ENCODE results near the gene LRRIQ4. TPM values are rescaled to one million over a fixed set of nuclear protein-coding genes. Genes with fewer than 3 reads are reported as not detected.

Gene LRRIQ4
- total RNA-seq, 1 experiment from 2014 or later, result not detected

- peaks cover 70% of the 10 kb centered on the region for H3K36me3 ChIP-seq (ENCODE audit: control insufficient read depth, insufficient read depth, low read length)
- CTCF ChIA-PET, result no interaction called here
- POLR2A ChIA-PET, result no interaction called here
- H3K27me3 ChIP-seq (ENCODE audit: control insufficient read depth, insufficient read depth, low read length), result no peaks in the 10 kb centered on the region
- TF ChIP-seq POLR2AphosphoS5 (IDR thresholded peaks at IDR 0.05; ENCODE audit: low read depth, low read length) (no peak), CTCF (IDR thresholded peaks at IDR 0.05) (no peak), SIN3A (IDR thresholded peaks at IDR 0.05; ENCODE audit: borderline replicate concordance, insufficient read depth, low read depth, low read length) (no peak), REST (IDR thresholded peaks at IDR 0.05; ENCODE audit: insufficient read depth in 1 of 2, low read depth in 2 of 2, low read length in 1 of 2) (no peak), TCF7L2 (IDR thresholded peaks at IDR 0.05; ENCODE audit: low read depth, low read length) (no peak)
- BruUV-seq (replicated peaks), result no TSS peak
- ATAC-seq (no peak), DNase-seq (ENCODE audit: low read depth, low spot score) (no peak)
- H3K4me3 ChIP-seq (ENCODE audit: low read depth in 2 of 2, low read length in 2 of 2), result no peak overlapping the region
- H3K27ac ChIP-seq (ENCODE audit: low read length), result no peak overlapping the region
- H3K4me1 ChIP-seq (ENCODE audit: control insufficient read depth, insufficient read depth, low read length), result no peaks in the 10 kb centered on the region
- intact Hi-C loops (cut with micrococcal nuclease; ENCODE audit: unreplicated experiment), result no loop called here
- in situ Hi-C loops (cut with HindIII; ENCODE audit: low pct_unique_long_range_greater_than_20kb, low sequenced_read_pairs), result no loop called here
- no peaks in the 10 kb centered on the region for H3K9me3 ChIP-seq (ENCODE audit: control insufficient read depth, insufficient read depth, low read depth, low read length)
Observed at GRCh38 chr3:169781209-169781855, 31.3 kb upstream of the LRRIQ4 start.

GRCh38 chr3:169787120-169787519, 25.6 kb upstream of the LRRIQ4 start:
- DNase-seq (ENCODE audit: low read depth, low spot score), result no peak
- TF ChIP-seq TCF7L2 (IDR thresholded peaks at IDR 0.05; ENCODE audit: low read depth, low read length) (no peak), POLR2AphosphoS5 (IDR thresholded peaks at IDR 0.05; ENCODE audit: low read depth, low read length) (no peak), SIN3A (IDR thresholded peaks at IDR 0.05; ENCODE audit: borderline replicate concordance, insufficient read depth, low read depth, low read length) (no peak), CTCF (IDR thresholded peaks at IDR 0.05) (no peak), REST (IDR thresholded peaks at IDR 0.05; ENCODE audit: insufficient read depth in 1 of 2, low read depth in 2 of 2, low read length in 1 of 2) (no peak)
- ChIA-PET CTCF (no interaction called here), POLR2A (no interaction called here)
- Histone ChIP-seq H3K4me1 (ENCODE audit: control insufficient read depth, insufficient read depth, low read length) (no peaks in the 10 kb centered on the region), H3K27ac (ENCODE audit: low read length) (no peak overlapping the region), H3K36me3 (ENCODE audit: control insufficient read depth, insufficient read depth, low read length) (peaks cover 64% of the 10 kb centered on the region), H3K27me3 (ENCODE audit: control insufficient read depth, insufficient read depth, low read length) (no peaks in the 10 kb centered on the region), H3K9me3 (ENCODE audit: control insufficient read depth, insufficient read depth, low read depth, low read length) (no peaks in the 10 kb centered on the region), H3K4me3 (ENCODE audit: low read depth in 2 of 2, low read length in 2 of 2) (no peak overlapping the region)
- no TSS peak for BruUV-seq (replicated peaks)
- in situ Hi-C loops (cut with HindIII; ENCODE audit: low pct_unique_long_range_greater_than_20kb, low sequenced_read_pairs), result no loop called here
- intact Hi-C loops (cut with micrococcal nuclease; ENCODE audit: unreplicated experiment), result no loop called here
- ATAC-seq, result no peak
